ENCODE measurements around the gene EVX2. TPM values are rescaled to one million over a fixed set of nuclear protein-coding genes. Genes with fewer than 3 reads are reported as not detected.

Gene EVX2
- total and polyA plus RNA-seq, 9 of the 15 experiments (the other 6 are each of a cell fraction or from before 2014, with no cell fraction given) = not detected

- TF ChIP-seq THAP12 (CRISPR knock-in tag; IDR thresholded peaks at IDR 0.05) = no peak
- no peak for TF ChIP-seq KAT7 (CRISPR knock-in tag; IDR thresholded peaks at IDR 0.05; ENCODE audit: borderline replicate concordance)
- no peak for TF ChIP-seq ZNF124 (CRISPR knock-in tag; IDR thresholded peaks at IDR 0.05)
- TF ChIP-seq CHCHD3 (CRISPR knock-in tag; IDR thresholded peaks at IDR 0.05) = no peak
- TF ChIP-seq SAP30 (IDR thresholded peaks at IDR 0.05; ENCODE audit: borderline replicate concordance, insufficient read depth, low read depth, low read length, poor library complexity, severe bottlenecking) = no peak
These were observed 9.6 kb upstream of the EVX2 start (continued) for GRCh38 chr2:176093145-176093897.
